ENCODE data around the gene TST.

The TST gene

GRCh38 chr22:37030560-37031281 lies 11.5 kb upstream of the TST start:
- DNase-seq: no peak

GRCh38 chr22:37028692-37029674 lies 9.7 kb upstream of the TST start:
- no peak for DNase-seq

- no peak for DNase-seq
These were observed 8.3 kb upstream of the TST start for GRCh38 chr22:37027556-37027955.

- no peak for DNase-seq
These were observed 7.1 kb upstream of the TST start for GRCh38 chr22:37026325-37026724.

GRCh38 chr22:37025500-37026070 lies 6.3 kb upstream of the TST start:
- DNase-seq: no peak

- DNase-seq: no peak
These were observed 5.3 kb upstream of the TST start for GRCh38 chr22:37024339-37025157.

GRCh38 chr22:37023743-37024338 lies 4.6 kb upstream of the TST start:
- no peak for DNase-seq

GRCh38 chr22:37022483-37023337 lies 3.5 kb upstream of the TST start:
- DNase-seq: no peak

GRCh38 chr22:37021710-37022482 lies 2.6 kb upstream of the TST start:
- no peak for DNase-seq

- DNase-seq: no peak
These were observed 1.8 kb upstream of the TST start for GRCh38 chr22:37021041-37021440.

GRCh38 chr22:37020192-37020479 lies 889 bp upstream of the TST start:
- DNase-seq: no peak

- peak; percentile 41 for DNase-seq
These were observed 385 bp downstream of the TST start for GRCh38 chr22:37018815-37019308.

GRCh38 chr22:37018086-37018814 lies 997 bp downstream of the TST start:
- DNase-seq: no peak

GRCh38 chr22:37017356-37017755 lies 1.9 kb downstream of the TST start:
- DNase-seq: no peak

- DNase-seq: no peak
These were observed 2.9 kb downstream of the TST start for GRCh38 chr22:37016134-37016910.

GRCh38 chr22:37015587-37015878 lies 3.7 kb downstream of the TST start:
- DNase-seq: no peak

GRCh38 chr22:37014835-37015586 lies 4.2 kb downstream of the TST start:
- no peak for DNase-seq

GRCh38 chr22:37014415-37014806 lies 4.8 kb downstream of the TST start:
- DNase-seq: no peak

- DNase-seq: no peak
These were observed 6.3 kb downstream of the TST start for GRCh38 chr22:37012956-37013355.
